Uterus (tissue), 2 donors: Measurements from ENCODE around the gene SRRM2.

Source experiments
- POLR2A ChIP-seq, 2 donors: fragments of 450-650 bp; IDR thresholded peaks; one replicate each; pipeline ENCODE4 v1.6.1; 2016; ENCODE audit warnings: antibody characterized with exemption in 2 of 2, mild to moderate bottlenecking in 1 of 2, moderate library complexity in 1 of 2
- TF ChIP-seq, protein P1 (sequence below), 4 experiments: fragments of 200-600 bp in 2 of 4; fragments of 450-650 bp in 2 of 4; sonication (generic) in 2 of 4; IDR thresholded peaks; one replicate each; pipeline ENCODE4 v1.5.1; 2016 to 2019; ENCODE audit warnings: antibody characterized with exemption in 4 of 4, mild to moderate bottlenecking in 2 of 4, moderate library complexity in 1 of 4

GRCh38 chr16:2787961-2788360 is 35.5 kb downstream of the SRRM2 start:
- TF ChIP-seq, protein P1, sequence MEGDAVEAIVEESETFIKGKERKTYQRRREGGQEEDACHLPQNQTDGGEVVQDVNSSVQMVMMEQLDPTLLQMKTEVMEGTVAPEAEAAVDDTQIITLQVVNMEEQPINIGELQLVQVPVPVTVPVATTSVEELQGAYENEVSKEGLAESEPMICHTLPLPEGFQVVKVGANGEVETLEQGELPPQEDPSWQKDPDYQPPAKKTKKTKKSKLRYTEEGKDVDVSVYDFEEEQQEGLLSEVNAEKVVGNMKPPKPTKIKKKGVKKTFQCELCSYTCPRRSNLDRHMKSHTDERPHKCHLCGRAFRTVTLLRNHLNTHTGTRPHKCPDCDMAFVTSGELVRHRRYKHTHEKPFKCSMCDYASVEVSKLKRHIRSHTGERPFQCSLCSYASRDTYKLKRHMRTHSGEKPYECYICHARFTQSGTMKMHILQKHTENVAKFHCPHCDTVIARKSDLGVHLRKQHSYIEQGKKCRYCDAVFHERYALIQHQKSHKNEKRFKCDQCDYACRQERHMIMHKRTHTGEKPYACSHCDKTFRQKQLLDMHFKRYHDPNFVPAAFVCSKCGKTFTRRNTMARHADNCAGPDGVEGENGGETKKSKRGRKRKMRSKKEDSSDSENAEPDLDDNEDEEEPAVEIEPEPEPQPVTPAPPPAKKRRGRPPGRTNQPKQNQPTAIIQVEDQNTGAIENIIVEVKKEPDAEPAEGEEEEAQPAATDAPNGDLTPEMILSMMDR (IDR thresholded peaks at IDR 0.05), result no peak
- TF ChIP-seq POLR2A (IDR thresholded peaks at IDR 0.05), result no peak
